K562 (cell line): ENCODE measurements around the gene CRADD. TPM values are rescaled to one million over a fixed set of nuclear protein-coding genes. Genes with fewer than 3 reads are reported as not detected.

Experiments
- AFF1 ChIP-seq, 2 experiments: fragments of 450-650 bp; IDR thresholded peaks; 2 replicates each; pipeline ENCODE4 v1.6.1; 2018; ENCODE audit warnings: mild to moderate bottlenecking in 2 of 2, low read depth in 1 of 2; ENCODE audit not compliant: partially characterized antibody in 2 of 2
- ATF1 ChIP-seq, 2 experiments: fragments of 450-650 bp in 1 of 2; IDR thresholded peaks; 2 replicates each; pipeline ENCODE4 v1.6.1; 2016; ENCODE audit warnings: missing compliant biosample characterization in 1 of 2, missing genetic modification characterization in 1 of 2
- BRF2 ChIP-seq: IDR thresholded peaks from 3 replicates; pipeline ENCODE4 v1.6.1; 2011; ENCODE audit warnings: borderline replicate concordance, mild to moderate bottlenecking; ENCODE audit not compliant: insufficient read length, insufficient read depth
- CREB3L1 ChIP-seq: fragments of 450-650 bp; IDR thresholded peaks from 2 replicates; pipeline ENCODE4 v1.6.1; 2014; ENCODE audit warnings: low read depth, mild to moderate bottlenecking, moderate library complexity, borderline replicate concordance
- DEAF1 ChIP-seq: fragments of 450-650 bp; formaldehyde crosslinking; IDR thresholded peaks from 2 replicates; pipeline ENCODE4 v1.4.0; 2020; ENCODE audit warnings: mild to moderate bottlenecking, moderate library complexity
- ETV1 ChIP-seq: fragments of 450-650 bp; conservative IDR thresholded peaks from 2 replicates; pipeline ENCODE4 v1.6.1; 2016; ENCODE audit warnings: missing genetic modification characterization, control low read depth, low read depth, missing compliant biosample characterization
- FUS ChIP-seq: fragments of 200-400 bp; formaldehyde crosslinking; optimal IDR thresholded peaks from 2 replicates; pipeline ENCODE3; 2017; ENCODE audit warnings: low read depth, low read length
- MCM2 ChIP-seq: fragments of 450-650 bp; IDR thresholded peaks from 2 replicates; pipeline ENCODE4 v1.6.1; 2017; ENCODE audit warnings: low read depth, mild to moderate bottlenecking
- NBN ChIP-seq: fragments of 450-650 bp; IDR thresholded peaks from 2 replicates; pipeline ENCODE4 v1.6.1; 2016; ENCODE audit warnings: low read depth, mild to moderate bottlenecking
- NCOR1 ChIP-seq: fragments of 450-650 bp; IDR thresholded peaks from 2 replicates; pipeline ENCODE4 v1.6.1; 2016; ENCODE audit warnings: mild to moderate bottlenecking, moderate library complexity
- NR3C1 ChIP-seq: sonication (generic); formaldehyde crosslinking; IDR thresholded peaks from 2 replicates; pipeline ENCODE4 v1.8.1; 2022; ENCODE audit warnings: missing genetic modification reagents
- POLR2A ChIP-seq: fragments of 450-650 bp; conservative IDR thresholded peaks from 2 replicates; pipeline ENCODE4 v1.6.1; 2016
- SAFB2 ChIP-seq: fragments of 200-400 bp; formaldehyde crosslinking; IDR thresholded peaks from 2 replicates; pipeline ENCODE4 v1.6.1; 2018; ENCODE audit warnings: borderline replicate concordance, low read length, low read depth, moderate library complexity; ENCODE audit not compliant: severe bottlenecking
- TAF7 ChIP-seq: fragments of 450-650 bp; IDR thresholded peaks from 2 replicates; pipeline ENCODE4 v1.6.1; 2016; ENCODE audit warnings: missing genetic modification characterization, missing compliant biosample characterization
- TRIM28 ChIP-seq: fragments of 450-650 bp; IDR thresholded peaks from 2 replicates; pipeline ENCODE4 v1.6.1; 2017
- YY1 ChIP-seq, 3 experiments: IDR thresholded peaks; 2 replicates each; pipeline ENCODE4 v1.6.1; 2011; ENCODE audit warnings: low read length in 2 of 3, mild to moderate bottlenecking in 2 of 3, moderate library complexity in 2 of 3, borderline replicate concordance in 1 of 3, control low read depth in 1 of 3, low read depth in 1 of 3; ENCODE audit not compliant: insufficient read depth in 3 of 3, insufficient replicate concordance in 2 of 3, control insufficient read depth in 1 of 3, insufficient read length in 1 of 3; ENCODE audit errors: extremely low read depth in 1 of 3
- ZNF175 ChIP-seq: fragments of 200-800 bp; sonication (Bioruptor generic); IDR thresholded peaks from 2 replicates; pipeline ENCODE4 v1.6.1; 2016; ENCODE audit warnings: low read depth, mild to moderate bottlenecking, missing genetic modification characterization, missing compliant biosample characterization
- ZNF444 ChIP-seq: fragments of 250-450 bp; sonication (Bioruptor Pico); IDR thresholded peaks from 2 replicates; pipeline ENCODE4 v1.4.0; 2020; ENCODE audit warnings: mild to moderate bottlenecking, moderate library complexity
- polyA plus RNA-seq, 8 experiments: library from polyadenylated mRNA; depleted of rRNA in 4 of 8; stranded (reverse) in 5 of 8; unstranded in 3 of 8; fragments of >200 nt; fragmentation: Nextera tagmentation in 2 of 8; fragmentation: Illumina TruSeq in 1 of 8; extraction: Ambion mirVana in 2 of 8; extraction: Trizol in 1 of 8; gene quantifications; 2 replicates each; pipeline versions ENCODE4 v1.2.1 to v1.2.3, GENCODE V29; 2011 to 2014; ENCODE audit warnings: inconsistent platforms in 1 of 8, missing spikeins in 1 of 8
- total RNA-seq, 7 experiments: library from RNA; depleted of rRNA in 6 of 7; stranded (reverse); fragments of >200 nt in 6 of 7; fragmentation: Illumina TruSeq in 2 of 7; extraction: Trizol in 2 of 7; gene quantifications; 2 replicates each; pipeline versions ENCODE4 v1.2.1 to v1.2.3, GENCODE V29; 2011 to 2021; ENCODE audit warnings: low replicate concordance in 1 of 7

The CRADD gene
- total and polyA plus RNA-seq, 9 of the 15 experiments (the other 6 are each of a cell fraction or from before 2014, with no cell fraction given), result 20.5 to 41.1 (median 25.9) TPM

- TF ChIP-seq AFF1 (IDR thresholded peaks at IDR 0.05; ENCODE audit: low read depth in 1 of 2, partially characterized antibody in 2 of 2), result peak; percentile 35 to 56
- TF ChIP-seq SAFB2, result no peak
- 0 out of 2 replicates have a peak, but pooled peaks have one; percentile 35 for TF ChIP-seq ZNF444 (CRISPR knock-in tag)
- no peak for TF ChIP-seq FUS
- no peak for TF ChIP-seq ETV1 (tag)
- TF ChIP-seq NBN, result peak; percentile 20; the same call in 1 of the 2 replicates
- peak; percentile 20; the same call in 1 of the 2 replicates for TF ChIP-seq TAF7 (tag)
- TF ChIP-seq CREB3L1, result no peak
- peak in 1 of 3 experiments; percentile 68 for TF ChIP-seq YY1 (IDR thresholded peaks at IDR 0.05; ENCODE audit: borderline replicate concordance in 1 of 3, control insufficient read depth in 1 of 3, extremely low read depth in 1 of 3, insufficient read depth in 3 of 3, insufficient read length in 1 of 3, insufficient replicate concordance in 2 of 3, low read depth in 1 of 3, low read length in 2 of 3)
- TF ChIP-seq DEAF1, result peak; percentile 39; the same call in 1 of the 2 replicates
- no peak for TF ChIP-seq BRF2
- TF ChIP-seq NCOR1, result no peak
- TF ChIP-seq MCM2, result no peak
- TF ChIP-seq ATF1 (CRISPR knock-in tag; IDR thresholded peaks at IDR 0.05), result no peak
- TF ChIP-seq ATF1 (tag; IDR thresholded peaks at IDR 0.05), result 0 out of 2 replicates have a peak, but pooled peaks have one; percentile 16
- peak; percentile 13; the same call in 1 of the 2 replicates for TF ChIP-seq POLR2A
- peak; percentile 32; the same call in 1 of the 2 replicates for TF ChIP-seq ZNF175 (CRISPR knock-in tag)
- TF ChIP-seq NR3C1 (CRISPR knock-in tag), result no peak
- no peak for TF ChIP-seq TRIM28
Measured at GRCh38 chr12:93741659-93742109, 64.5 kb downstream of the CRADD start (continued).
